Neural progenitor cell (in vitro differentiated cells): ENCODE measurements around the gene KIAA1958. TPM values are rescaled to one million over a fixed set of nuclear protein-coding genes. Genes with fewer than 3 reads are reported as not detected.

Experiments used
- DNase-seq: peaks from one replicate; pipeline ENCODE4 v3.0.0-alpha.2; 2016; ENCODE audit warnings: low spot score
- H2AFZ ChIP-seq: fragments of 200-600 bp; sonication (generic); replicated peaks from 2 replicates; pipeline ENCODE4 v1.6.1; 2016; ENCODE audit warnings: antibody characterized with exemption
- H3F3A ChIP-seq: fragments of 200-600 bp; sonication (generic); 2 replicates; pipeline ENCODE4 v1.6.1; 2016; ENCODE audit warnings: antibody characterized with exemption, low read depth
- H3K27ac ChIP-seq: fragments of 200-600 bp; sonication (generic); 2 replicates; pipeline ENCODE4 v1.5.1; 2016; ENCODE audit warnings: mild to moderate bottlenecking
- H3K27me3 ChIP-seq: fragments of 200-600 bp; sonication (generic); 2 replicates; pipeline ENCODE4 v1.6.1; 2016; ENCODE audit warnings: mild to moderate bottlenecking, moderate library complexity
- H3K36me3 ChIP-seq: fragments of 200-600 bp; sonication (generic); 2 replicates; pipeline ENCODE4 v1.5.1; 2016
- H3K4me1 ChIP-seq: fragments of 200-600 bp; sonication (generic); 2 replicates; pipeline ENCODE4 v1.6.1; 2016; ENCODE audit warnings: mixed run types
- H3K4me2 ChIP-seq: fragments of 200-600 bp; sonication (generic); 2 replicates; pipeline ENCODE4 v1.6.1; 2016
- H3K4me3 ChIP-seq: fragments of 200-600 bp; sonication (generic); 2 replicates; pipeline ENCODE4 v1.5.1; 2016
- H3K79me2 ChIP-seq: fragments of 200-600 bp; sonication (generic); 2 replicates; pipeline ENCODE4 v1.6.1; 2016; ENCODE audit warnings: low read depth
- H3K9ac ChIP-seq: fragments of 200-600 bp; sonication (generic); 2 replicates; pipeline ENCODE4 v1.6.1; 2016
- H3K9me3 ChIP-seq: fragments of 200-600 bp; sonication (generic); 2 replicates; pipeline ENCODE4 v1.5.1; 2016; ENCODE audit warnings: low read depth
- H4K20me1 ChIP-seq: fragments of 200-600 bp; sonication (generic); 2 replicates; pipeline ENCODE4 v1.6.1; 2016; ENCODE audit warnings: low read depth
- H3K27ac Mint-ChIP-seq: 3 replicates; pipeline ENCODE4 v1.8.0; 2021; ENCODE audit warnings: mixed read lengths
- H3K27me3 Mint-ChIP-seq: 2 replicates; pipeline ENCODE4 v1.8.0; 2022; ENCODE audit warnings: low read depth, mild to moderate bottlenecking, inconsistent platforms, moderate library complexity, mixed read lengths; ENCODE audit not compliant: insufficient read depth
- H3K36me3 Mint-ChIP-seq: 3 replicates; pipeline ENCODE4 v1.8.0; 2021; ENCODE audit warnings: mixed read lengths
- H3K4me1 Mint-ChIP-seq: 3 replicates; pipeline ENCODE4 v1.8.0; 2021; ENCODE audit warnings: mixed read lengths
- H3K4me3 Mint-ChIP-seq: 3 replicates; pipeline ENCODE4 v1.8.0; 2021; ENCODE audit warnings: mild to moderate bottlenecking, moderate library complexity, mixed read lengths
- H3K9me3 Mint-ChIP-seq: 3 replicates; pipeline ENCODE4 v1.8.0; 2020; ENCODE audit warnings: mixed read lengths
- CTCF ChIP-seq: fragments of 200-600 bp; sonication (generic); IDR thresholded peaks from 2 replicates; pipeline ENCODE4 v1.5.1; 2017; ENCODE audit warnings: antibody characterized with exemption, mild to moderate bottlenecking
- EZH2 ChIP-seq: fragments of 200-600 bp; sonication (generic); IDR thresholded peaks from 2 replicates; pipeline ENCODE4 v1.6.1; 2017; ENCODE audit warnings: antibody characterized with exemption, mild to moderate bottlenecking, moderate library complexity
- EZH2phosphoT487 ChIP-seq: fragments of 200-600 bp; sonication (generic); IDR thresholded peaks from 2 replicates; pipeline ENCODE4 v1.6.1; 2017; ENCODE audit warnings: antibody characterized with exemption
- total RNA-seq: library from RNA; depleted of rRNA; stranded (reverse); fragments of >200 nt; gene quantifications from 2 replicates; pipeline ENCODE4 v1.2.3, GENCODE V29; 2015; ENCODE audit warnings: low replicate concordance

The KIAA1958 gene
- total RNA-seq, 1 donor from 2014 or later = 31.4 TPM

GRCh38 chr9:112569186-112569585, 82.6 kb downstream of the KIAA1958 start:
- Histone ChIP-seq H3K4me3 (no peak overlapping the region), H3K36me3 (no peaks in the 10 kb centered on the region), H3K27me3 (no peaks in the 10 kb centered on the region), H3K79me2 (peaks cover 90% of the 10 kb centered on the region), H2AFZ (no peak overlapping the region), H3K4me2 (no peak overlapping the region), H4K20me1 (peaks cover 79% of the 10 kb centered on the region), H3K4me1 (peaks cover 5% of the 10 kb centered on the region), H3K9me3 (no peaks in the 10 kb centered on the region), H3K27ac (no peak overlapping the region), H3K9ac (no peak overlapping the region), H3F3A (no peaks in the 10 kb centered on the region)
- Mint-ChIP-seq H3K4me1 (peaks cover 33% of the 10 kb centered on the region), H3K27me3 (peaks cover 2% of the 10 kb centered on the region), H3K9me3 (peaks cover 6% of the 10 kb centered on the region), H3K27ac (no peak overlapping the region), H3K36me3 (peaks cover 15% of the 10 kb centered on the region), H3K4me3 (no peak overlapping the region)
- TF ChIP-seq EZH2 (no peak), CTCF (no peak), EZH2phosphoT487 (no peak)
- DNase-seq = no peak

GRCh38 chr9:112570671-112571167, 84.1 kb downstream of the KIAA1958 start:
- Histone ChIP-seq H3K9ac (no peak overlapping the region), H4K20me1 (peaks cover 77% of the 10 kb centered on the region), H3K27ac (no peak overlapping the region), H3K9me3 (no peaks in the 10 kb centered on the region), H3K4me3 (no peak overlapping the region), H3K4me2 (no peak overlapping the region), H3K36me3 (no peaks in the 10 kb centered on the region), H3K27me3 (no peaks in the 10 kb centered on the region), H3K4me1 (peaks cover 5% of the 10 kb centered on the region), H3F3A (no peaks in the 10 kb centered on the region), H3K79me2 (peaks cover 79% of the 10 kb centered on the region), H2AFZ (no peak overlapping the region)
- H3K9me3 Mint-ChIP-seq = peaks cover 4% of the 10 kb centered on the region
- DNase-seq = no peak
- H3K4me1 Mint-ChIP-seq = peaks cover 33% of the 10 kb centered on the region
- H3K4me3 Mint-ChIP-seq = no peak overlapping the region
- peaks cover 2% of the 10 kb centered on the region for H3K27me3 Mint-ChIP-seq
- no peak overlapping the region for H3K27ac Mint-ChIP-seq
- TF ChIP-seq CTCF = no peak
- no peak for TF ChIP-seq EZH2
- TF ChIP-seq EZH2phosphoT487 = no peak
- peaks cover 25% of the 10 kb centered on the region for H3K36me3 Mint-ChIP-seq

- Histone ChIP-seq H3K27me3 (no peaks in the 10 kb centered on the region), H3K4me3 (no peak overlapping the region), H3K9ac (no peak overlapping the region), H3K4me1 (peaks cover 5% of the 10 kb centered on the region), H3F3A (no peaks in the 10 kb centered on the region), H3K36me3 (no peaks in the 10 kb centered on the region), H4K20me1 (peaks cover 79% of the 10 kb centered on the region), H3K4me2 (no peak overlapping the region), H3K27ac (no peak overlapping the region), H3K79me2 (peaks cover 79% of the 10 kb centered on the region), H2AFZ (no peak overlapping the region), H3K9me3 (no peaks in the 10 kb centered on the region)
- Mint-ChIP-seq H3K27me3 (peaks cover 2% of the 10 kb centered on the region), H3K27ac (no peak overlapping the region), H3K36me3 (peaks cover 33% of the 10 kb centered on the region), H3K9me3 (peaks cover 7% of the 10 kb centered on the region), H3K4me1 (peaks cover 33% of the 10 kb centered on the region), H3K4me3 (no peak overlapping the region)
- no peak for TF ChIP-seq CTCF
- no peak for TF ChIP-seq EZH2phosphoT487
- no peak for TF ChIP-seq EZH2
- DNase-seq = no peak
Observed at GRCh38 chr9:112571624-112572355, 85.2 kb downstream of the KIAA1958 start.
